Stimulated activated CD4-positive, alpha-beta T cell treated with anti-CD3 and anti-CD28 coated beads, Interleukin-2, amount 100 ng/mL, for 4 hours (primary cell): ENCODE results near the gene MCAM.

Experiments used
- DNase-seq: peaks from one replicate; pipeline ENCODE4 v3.0.0-alpha.2; 2020; ENCODE audit warnings: low read depth

The MCAM gene

DNA sequence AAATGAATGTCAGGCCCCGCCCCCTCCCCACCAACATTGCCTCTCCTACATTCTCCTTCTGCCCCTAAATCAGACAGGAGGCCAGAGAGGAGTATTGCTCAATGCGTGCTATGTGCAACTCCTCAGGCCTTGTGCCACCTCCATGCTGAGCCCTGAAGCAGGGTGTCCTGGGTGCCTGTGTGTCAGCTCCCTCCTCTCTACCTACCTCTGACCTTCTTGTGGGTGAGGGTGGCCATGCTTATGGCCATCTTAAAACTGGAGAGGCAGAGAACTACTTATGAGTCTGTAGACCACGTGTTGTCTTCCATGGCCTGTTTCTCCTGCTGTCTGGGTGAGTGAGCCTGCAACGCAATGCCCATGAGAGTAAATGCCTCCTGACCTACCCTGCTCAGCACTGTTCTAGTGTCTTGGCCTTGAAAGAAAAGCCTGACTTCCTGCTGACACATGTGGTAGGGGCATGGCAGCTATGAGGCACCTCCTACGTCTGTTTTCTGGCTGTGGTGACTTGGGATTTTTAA, 10.5 kb downstream of the MCAM start:
- peak; percentile 28 for DNase-seq

GRCh38 chr11:119305556-119306372, 11.2 kb downstream of the MCAM start:
- no peak for DNase-seq

GRCh38 chr11:119303227-119303718, 13.7 kb downstream of the MCAM start:
- no peak for DNase-seq

- DNase-seq: no peak
Observed at GRCh38 chr11:119300198-119300964, 16.5 kb downstream of the MCAM start.

DNA sequence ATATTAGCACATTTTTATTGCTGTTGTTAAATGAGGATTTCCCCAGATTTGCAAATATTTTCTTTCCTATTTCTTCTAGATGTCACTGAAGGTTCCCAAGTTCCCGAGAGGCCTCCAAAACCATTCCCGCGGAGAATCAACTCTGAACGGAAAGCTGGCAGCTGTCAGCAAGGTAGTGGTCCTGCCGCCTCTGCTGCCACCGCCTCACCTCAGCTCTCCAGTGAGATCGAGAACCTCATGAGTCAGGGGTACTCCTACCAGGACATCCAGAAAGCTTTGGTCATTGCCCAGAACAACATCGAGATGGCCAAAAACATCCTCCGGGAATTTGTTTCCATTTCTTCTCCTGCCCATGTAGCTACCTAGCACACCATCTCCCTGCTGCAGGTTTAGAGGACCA, 17.5 kb downstream of the MCAM start:
- DNase-seq: no peak

DNA sequence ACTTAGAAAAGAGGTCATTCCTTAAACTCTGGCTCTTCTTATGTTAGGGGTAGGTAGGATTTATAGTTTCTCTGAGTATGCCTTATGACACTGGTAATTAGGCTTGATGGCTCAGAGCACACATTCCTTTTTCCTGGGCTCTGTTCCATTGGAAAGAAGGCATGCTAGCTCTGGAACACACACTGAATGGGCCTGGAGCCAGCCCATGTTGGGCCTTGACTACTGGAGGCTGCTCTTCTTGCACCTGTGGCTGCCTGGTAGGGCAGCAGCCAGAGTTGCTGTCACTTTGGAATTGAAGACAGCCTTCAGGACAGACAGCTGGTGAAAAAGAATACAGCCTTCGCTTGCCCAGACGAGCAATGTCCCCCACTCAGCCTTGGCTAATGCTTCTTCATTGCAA, 18.2 kb downstream of the MCAM start:
- DNase-seq: no peak

- DNase-seq: no peak
Observed at GRCh38 chr11:119297938-119298337, 19.0 kb downstream of the MCAM start.

DNA sequence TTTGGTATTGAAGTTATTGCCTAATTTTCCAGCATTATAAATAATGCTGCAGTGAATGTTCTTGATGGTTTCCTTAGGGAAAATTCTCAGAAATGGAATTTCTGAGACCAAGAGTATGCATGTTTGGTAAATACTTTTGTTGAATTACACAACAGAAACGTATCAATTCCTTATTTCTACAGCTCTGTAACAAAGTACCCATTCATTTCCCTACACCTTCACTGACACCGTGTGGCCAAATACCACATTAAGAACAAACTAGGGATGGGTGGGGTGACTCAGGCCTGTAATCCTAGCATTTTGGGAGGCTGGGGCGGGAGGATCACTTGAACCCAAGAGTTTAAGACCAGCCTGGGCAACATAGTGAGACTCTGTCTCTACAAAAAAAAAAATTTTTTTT, 21.8 kb downstream of the MCAM start:
- DNase-seq: no peak

- DNase-seq: no peak
Observed at GRCh38 chr11:119293461-119293860, 23.5 kb downstream of the MCAM start.

DNA sequence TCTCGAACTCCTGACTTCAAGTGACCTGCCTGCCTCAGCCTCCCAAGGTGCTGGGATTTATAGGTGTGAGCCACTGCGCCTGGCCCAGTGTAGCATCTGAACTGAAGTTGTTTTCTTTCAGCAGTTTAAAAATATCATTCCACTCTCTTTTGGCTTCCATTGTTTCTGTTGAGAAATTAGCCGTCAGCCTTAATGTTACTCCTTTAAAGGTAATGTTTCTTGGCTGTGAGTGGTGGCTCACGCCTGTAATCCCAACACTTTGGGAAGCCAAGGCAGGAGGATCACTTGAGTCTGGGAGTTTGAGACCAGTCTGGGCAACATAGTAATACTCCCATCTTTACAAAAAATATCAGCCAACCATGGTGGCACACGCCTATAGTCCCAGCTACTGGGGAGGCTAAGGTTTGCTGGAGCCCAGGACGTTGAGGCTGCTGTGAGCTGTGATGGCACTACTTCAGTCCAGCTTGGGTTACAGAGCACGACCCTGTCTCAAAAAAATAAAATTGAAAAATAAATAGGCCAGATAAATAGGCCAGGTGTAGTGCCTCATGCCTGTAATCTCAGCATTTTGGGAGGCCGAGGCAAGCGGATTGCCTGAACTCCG, 25.9 kb downstream of the MCAM start:
- no peak for DNase-seq

DNA sequence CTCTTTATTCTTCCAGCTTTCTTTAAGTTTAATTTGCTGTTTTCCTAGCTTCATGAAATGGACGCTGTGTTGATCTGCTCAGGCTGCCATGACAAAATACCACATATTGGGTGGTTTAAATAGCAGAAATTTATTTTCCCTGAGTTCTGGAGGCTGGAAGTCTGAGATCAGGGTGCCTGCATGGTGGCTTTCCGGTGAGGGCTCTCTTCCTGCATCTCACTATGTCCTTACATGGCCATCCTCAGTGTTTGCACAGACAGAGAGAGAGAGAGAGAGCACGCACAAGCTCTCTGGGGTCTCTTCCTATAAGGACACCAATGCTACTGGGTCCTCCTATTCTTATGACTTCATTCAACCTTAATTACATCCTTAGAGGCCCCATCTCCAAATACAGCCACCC, 28.7 kb downstream of the MCAM start:
- no peak for DNase-seq

DNA sequence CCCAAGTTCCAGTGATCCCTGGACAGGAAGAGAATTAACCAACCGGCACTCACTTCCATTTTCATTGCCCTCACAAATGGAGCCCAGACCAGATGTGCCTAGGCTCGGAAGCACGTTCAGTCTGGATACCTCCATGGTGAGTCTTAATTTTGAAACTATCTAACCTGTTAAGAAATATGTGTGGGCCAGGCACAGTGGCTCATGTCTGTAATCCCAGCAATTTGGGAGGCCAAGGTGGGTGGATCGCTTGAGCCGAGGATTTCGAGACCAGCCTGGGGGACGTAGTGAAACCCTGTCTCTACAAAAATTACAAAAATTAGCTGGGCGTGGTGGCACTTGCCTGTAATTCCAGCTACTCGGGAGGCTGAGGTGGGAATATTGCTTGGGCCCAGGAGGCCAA, 31.5 kb downstream of the MCAM start:
- no peak for DNase-seq

DNA sequence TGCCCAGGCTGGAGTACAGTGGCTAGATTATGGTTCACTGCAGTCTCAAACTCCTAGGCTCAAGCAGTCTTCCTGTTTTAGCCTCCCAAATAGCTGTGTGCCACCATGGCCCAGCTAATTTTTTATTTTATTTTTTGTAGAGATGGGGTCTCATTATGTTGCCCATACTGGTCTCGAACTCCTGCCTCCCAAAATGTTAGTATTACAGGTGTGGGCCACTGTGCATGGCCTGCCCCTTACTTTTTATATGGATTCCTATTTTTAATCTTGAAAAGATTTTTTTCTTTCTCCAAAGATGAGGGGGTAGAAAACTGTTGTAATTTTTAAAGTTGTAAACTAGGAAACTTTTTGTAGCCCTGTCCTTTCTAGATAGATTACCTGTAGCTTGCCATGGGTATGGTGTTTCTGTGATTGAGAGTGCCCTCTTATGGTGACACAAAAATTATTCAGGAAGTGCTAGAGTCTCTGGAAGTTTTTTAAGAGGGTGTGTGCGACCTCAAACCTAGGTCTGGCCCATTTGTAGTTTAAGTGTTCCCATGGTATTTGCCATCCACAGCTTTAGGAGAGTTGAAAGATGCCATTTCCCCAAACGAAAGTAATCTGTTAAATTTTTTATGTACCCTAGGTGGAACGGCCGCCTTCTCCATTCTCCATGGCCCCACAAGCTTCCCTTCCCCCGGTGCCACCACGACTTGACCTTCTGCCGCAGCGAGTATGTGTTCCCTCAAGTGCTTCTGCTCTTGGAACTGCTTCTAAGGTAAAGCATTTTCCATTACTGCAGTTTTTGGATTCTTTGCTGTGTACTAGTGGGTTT, 32.4 kb downstream of the MCAM start:
- DNase-seq: no peak

DNA sequence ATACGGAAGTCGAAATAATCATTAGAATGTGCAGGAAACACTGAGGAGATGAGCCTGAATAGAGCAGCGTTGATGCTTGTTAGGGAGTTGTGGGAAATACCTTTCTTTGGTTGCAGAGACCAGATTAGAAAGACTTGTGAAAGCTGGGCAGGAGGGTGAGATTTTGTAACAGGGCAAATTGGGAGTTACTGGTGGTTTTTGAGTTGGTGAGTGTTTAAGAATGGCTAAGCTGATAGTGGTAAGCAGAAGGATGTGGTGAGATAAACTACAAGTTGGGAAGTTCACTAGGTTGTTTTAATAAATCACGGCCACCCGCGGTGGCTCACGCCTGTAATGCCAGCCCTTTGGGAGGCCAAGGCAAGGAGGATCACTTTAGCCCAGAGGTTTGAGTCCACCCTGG, 34.4 kb downstream of the MCAM start:
- no peak for DNase-seq

DNA sequence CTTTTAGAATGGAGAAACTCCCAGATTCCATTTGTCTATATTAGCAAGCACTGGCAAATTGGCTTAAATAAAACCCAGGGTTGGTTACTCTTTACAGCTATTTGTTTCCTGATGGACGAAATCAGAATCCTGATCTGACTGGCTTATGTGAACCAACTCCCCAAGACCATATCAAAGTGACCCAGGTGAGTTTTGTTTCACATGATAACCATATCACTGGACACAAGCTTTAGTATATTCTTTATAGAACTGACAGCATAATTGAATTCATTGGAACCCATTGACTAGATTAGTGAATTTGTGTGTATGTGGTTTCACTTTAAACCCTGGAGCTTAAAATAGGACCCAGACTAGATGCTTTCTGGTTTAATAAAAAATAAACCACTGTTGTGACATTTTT, 39.3 kb downstream of the MCAM start:
- no peak for DNase-seq

- no peak for DNase-seq
Observed at GRCh38 chr11:119273721-119274120, 43.2 kb downstream of the MCAM start.

DNA sequence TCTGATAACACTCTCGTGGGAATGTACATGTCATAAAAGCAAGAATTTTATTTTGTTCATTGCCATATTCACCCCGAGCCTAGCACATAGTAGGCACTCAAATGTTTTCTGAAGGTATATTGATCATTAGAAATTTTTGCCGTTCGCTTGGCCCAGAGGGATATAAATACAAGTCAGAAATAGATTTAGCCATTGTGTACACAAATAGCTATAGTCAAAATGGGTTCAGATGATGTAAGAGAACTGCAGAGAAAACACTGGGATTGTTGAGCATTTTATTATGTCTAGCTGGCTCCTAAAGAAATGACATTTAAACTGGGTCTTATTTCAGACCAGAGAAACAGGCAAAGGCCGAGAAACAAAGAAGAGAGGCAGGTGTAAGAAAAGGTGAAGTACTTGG, 49.3 kb downstream of the MCAM start:
- DNase-seq: no peak

DNA sequence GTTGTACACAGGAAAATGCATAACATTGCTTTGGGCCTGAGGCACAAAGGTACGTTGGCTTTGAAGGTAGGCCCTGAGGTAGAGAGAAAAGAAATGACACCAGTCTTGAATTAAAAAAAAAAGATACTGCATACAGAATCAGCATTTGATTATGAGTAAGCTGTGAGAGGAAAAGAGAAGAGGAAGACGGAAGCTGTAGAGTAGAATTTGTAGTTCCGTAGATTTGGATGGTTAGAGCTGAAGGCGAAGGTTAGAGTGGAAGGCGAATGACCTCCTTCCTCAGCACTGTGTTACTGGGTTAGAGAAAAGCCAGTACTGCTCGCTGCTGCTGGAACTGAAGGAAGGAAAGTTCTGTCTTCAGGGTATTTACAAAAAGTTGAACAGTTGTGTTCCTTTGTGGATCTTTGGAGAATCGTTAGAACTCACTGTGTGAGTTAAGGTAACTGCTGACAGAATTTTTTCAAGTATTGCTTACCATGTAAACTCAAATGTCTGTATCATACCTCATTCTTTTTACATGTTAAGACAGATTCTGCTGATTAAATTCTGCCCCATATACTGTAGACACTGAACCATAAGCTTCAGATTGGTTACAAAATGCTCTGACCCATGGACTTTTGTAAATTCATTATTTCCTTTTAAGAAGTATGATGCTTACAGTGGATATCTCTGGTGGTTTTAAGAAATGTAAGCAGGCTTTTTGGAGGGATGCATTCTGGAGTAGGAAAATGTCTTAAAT, 50.2 kb downstream of the MCAM start:
- DNase-seq: no peak

DNA sequence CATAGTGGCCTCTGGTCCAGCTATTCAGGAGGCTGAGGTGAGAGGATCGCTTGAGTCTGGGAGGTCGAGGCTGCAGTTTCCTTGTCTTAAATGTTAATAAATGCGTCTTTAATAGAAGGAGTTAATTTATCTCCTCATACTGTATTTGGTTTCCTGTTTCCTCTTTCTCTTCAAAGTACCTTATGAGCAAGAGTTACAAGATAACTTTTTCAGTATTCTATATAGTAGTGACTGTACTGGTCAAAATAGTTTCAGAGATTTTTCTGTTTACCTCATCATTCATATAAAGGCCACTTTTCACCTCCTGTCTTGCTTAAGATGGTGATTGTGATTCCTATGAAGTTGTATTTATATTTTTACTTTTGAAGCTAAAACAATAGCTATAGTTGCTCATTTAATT, 50.9 kb downstream of the MCAM start:
- DNase-seq: no peak

DNA sequence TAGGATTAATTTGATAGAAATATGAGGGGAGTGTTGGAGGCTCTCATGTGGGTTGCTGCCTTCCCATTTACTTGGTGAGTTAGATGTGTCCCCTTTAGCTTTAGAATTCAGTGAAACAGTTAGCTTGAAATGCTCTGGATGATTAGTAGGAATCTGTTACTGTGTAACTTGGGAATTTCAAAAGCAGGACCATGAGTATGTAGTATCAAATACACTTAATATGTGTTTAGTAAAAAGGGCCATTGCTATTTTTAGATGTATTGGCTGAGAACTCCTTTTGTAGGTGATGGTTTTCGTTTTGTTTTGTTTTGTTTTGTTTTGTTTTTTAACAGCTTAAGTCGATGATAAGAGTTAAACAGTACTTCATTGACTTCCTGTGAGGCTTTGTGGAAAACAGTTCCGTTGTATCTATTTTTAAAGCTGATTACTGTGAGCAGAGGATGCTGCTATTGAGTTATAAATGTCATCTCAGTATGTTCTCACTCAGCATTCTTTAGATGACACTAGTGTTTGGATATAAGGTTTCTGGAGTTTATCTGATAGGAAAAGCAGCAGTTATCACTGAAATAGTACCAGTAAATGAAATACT, 53.5 kb downstream of the MCAM start:
- no peak for DNase-seq
